Stimulated activated effector memory CD8-positive, alpha-beta T cell treated with anti-CD3 and anti-CD28 coated beads, Interleukin-12 subunit alpha, Interleukin-12 subunit beta, amount 100 ng/mL, for 72 hours (primary cell): ENCODE results near the gene PDCD1LG2.
A peak's percentile ranks its signal among the peaks of the same experiment; 100 is the strongest.

Experiments used
- ATAC-seq: fragments of 150-1000 bp; cut with Tn5 transposase; 2 replicates; pipeline ENCODE4 v1.10.0; 2021
- DNase-seq, 2 donors: peaks; one replicate each; pipeline ENCODE4 v3.0.0; 2021 to 2022; ENCODE audit warnings: low spot score in 2 of 2
- H3K27ac Mint-ChIP-seq: one replicate; pipeline ENCODE4 v1.8.0; 2022; ENCODE audit warnings: mild to moderate bottlenecking, mixed read lengths
- H3K36me3 Mint-ChIP-seq: one replicate; pipeline ENCODE4 v1.8.0; 2022; ENCODE audit warnings: mild to moderate bottlenecking, mixed read lengths
- H3K4me1 Mint-ChIP-seq: one replicate; pipeline ENCODE4 v1.8.0; 2022; ENCODE audit warnings: mixed read lengths
- H3K4me3 Mint-ChIP-seq: one replicate; pipeline ENCODE4 v1.8.0; 2022; ENCODE audit warnings: mild to moderate bottlenecking, mixed read lengths
- H3K9me3 Mint-ChIP-seq: one replicate; pipeline ENCODE4 v1.8.0; 2022; ENCODE audit warnings: mixed read lengths

The PDCD1LG2 gene

DNA sequence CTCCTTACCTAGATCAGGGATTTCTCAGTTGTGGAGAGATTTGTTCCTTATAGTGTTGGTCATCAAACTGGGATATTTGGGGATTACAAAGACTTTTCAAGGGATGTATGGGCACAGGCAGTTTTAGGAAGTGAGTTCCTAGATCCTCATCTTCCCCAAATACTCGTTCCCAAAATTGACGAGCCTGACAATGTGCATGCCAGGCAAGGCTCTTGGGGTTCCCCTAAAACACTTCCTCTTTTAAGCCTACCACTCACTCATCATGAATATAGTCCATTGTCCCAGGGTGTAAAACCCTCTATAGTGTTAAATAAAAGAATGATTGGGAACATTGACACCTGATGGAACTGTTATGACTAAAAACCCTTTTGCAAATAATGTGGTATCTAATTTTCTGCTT, 26.4 kb downstream of the PDCD1LG2 start:
- no peak for ATAC-seq
- Mint-ChIP-seq H3K9me3 (no peaks in the 10 kb centered on the region), H3K36me3 (no peaks in the 10 kb centered on the region), H3K4me3 (no peak overlapping the region), H3K4me1 (peaks cover 23% of the 10 kb centered on the region), H3K27ac (no peak overlapping the region)
- no peak for DNase-seq

DNA sequence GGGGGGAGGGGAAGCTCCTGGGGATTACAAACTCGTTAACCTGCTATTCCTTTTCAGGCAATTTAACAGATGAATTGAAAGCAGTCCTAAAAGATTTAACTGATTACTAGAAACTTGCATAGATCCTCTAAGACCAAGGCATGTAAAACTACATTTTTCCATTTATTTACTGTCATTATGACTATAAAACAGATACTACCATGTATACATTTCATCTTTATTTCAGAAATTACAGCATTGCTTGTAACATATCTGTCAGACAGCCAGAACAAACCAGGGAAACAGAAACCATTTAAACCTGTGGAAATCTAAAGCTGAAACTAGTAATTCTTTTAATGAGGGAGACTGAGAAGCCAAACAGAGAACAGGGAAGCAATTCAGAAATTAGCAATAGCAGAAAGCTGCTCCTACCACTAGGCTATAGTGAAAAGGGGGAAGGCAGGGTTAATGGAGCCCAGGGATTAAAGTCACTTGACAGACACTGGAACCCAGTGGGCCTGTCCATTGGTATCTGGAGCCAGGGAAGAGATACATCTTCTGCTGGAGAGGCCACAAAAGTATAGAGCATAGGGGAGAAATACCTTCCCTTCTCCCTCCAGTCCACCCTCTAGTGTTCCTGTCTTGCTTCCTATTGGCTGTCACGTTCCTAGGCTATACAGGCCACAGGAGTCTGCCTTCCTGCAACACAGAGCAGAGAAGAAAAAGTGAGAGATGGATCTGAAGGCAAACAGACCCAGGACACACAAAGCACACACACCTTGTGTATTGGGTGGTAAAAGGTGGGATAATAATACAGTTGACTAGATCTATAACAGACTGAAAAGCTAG, 33.8 kb downstream of the PDCD1LG2 start:
- H3K9me3 Mint-ChIP-seq = no peaks in the 10 kb centered on the region
- peak; percentile 39 for ATAC-seq
- H3K36me3 Mint-ChIP-seq = no peaks in the 10 kb centered on the region
- peaks cover 22% of the 10 kb centered on the region for H3K4me1 Mint-ChIP-seq
- H3K27ac Mint-ChIP-seq = no peak overlapping the region
- H3K4me3 Mint-ChIP-seq = no peak overlapping the region
- no peak for DNase-seq

DNA sequence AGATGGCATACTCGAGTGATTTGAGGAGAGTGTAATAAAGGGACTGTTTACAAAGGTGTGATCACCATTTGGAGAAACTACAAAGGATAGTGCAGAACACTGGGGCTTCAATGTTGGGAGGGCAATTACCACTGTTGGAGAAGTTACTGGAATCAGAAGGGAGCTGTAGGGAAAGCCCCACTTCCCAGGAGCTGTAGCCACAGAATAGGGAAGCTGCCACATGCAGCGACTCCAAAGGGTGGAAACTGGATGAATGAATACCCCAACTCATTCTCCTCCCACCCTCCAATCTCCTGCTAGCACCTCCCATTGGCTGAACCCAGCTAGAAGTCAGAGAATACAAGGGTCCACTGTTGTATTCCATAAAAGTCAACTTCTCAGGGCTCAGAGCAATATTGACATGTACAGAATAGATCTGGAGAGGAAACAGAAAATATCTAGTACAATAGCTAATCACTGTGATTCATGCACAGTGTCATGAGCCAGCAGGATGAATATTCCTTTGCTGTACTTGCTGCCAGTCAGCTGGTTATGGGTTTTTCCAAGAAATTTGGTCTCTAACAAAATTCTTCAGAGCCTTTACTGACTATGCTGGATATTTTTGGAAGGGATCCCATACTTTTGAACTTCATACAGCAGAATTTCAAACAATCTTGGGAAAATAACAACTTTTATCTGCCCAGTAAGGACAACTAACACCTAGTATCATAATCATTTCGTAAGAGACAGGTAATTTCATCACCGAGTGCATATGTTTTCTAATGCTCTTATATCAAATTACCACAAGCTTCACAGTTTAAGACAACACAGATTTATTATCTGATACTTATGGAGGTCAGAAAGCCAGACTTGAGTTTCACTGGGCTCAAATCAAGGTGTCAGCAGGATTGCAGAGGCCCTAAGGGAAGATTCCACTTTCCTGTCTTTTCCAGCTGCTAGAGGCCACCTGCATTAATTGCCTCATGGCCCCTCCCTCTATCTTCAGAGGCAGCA, 39.6 kb downstream of the PDCD1LG2 start:
- H3K4me1 Mint-ChIP-seq = peaks cover 13% of the 10 kb centered on the region
- H3K36me3 Mint-ChIP-seq = no peaks in the 10 kb centered on the region
- H3K4me3 Mint-ChIP-seq = no peak overlapping the region
- no peak for DNase-seq
- H3K9me3 Mint-ChIP-seq = no peaks in the 10 kb centered on the region
- H3K27ac Mint-ChIP-seq = no peak overlapping the region
- ATAC-seq = no peak

DNA sequence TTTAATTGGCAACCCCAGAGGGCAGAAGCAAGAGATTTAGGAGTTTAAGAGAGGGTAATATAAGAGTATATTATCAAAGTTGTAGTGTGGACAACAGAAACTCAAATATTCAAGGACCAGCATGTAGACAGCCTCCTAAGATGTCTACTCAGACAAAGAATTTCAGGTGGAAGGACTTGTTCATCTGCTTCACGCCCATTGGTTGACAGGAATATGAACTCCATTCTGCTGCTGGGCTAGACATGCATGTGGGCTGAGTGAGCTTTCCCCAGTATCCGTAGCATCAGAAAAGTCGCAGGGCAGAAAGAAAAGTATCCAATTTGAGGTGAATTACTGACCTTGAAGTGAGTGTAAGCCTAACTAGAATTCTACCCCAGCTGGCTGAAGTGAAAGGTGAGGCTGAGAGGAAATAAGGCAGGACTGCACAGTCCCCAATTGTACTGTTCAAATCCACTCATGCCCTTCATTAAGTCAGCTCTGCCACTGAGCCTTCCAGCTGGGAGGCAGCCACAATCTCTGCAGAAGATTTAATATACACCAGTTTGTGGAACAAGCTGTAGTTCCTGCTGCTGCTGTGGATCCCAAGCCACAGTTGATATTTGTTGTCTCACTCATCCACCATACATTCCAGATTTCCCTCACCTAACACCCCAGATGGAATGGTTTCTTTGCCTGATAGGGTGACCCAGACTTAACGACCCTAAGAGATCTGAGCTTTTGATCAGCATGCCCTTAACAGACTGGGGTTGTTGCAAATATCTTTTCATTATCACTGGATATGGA, 41.2 kb downstream of the PDCD1LG2 start:
- Mint-ChIP-seq H3K4me3 (no peak overlapping the region), H3K27ac (no peak overlapping the region), H3K9me3 (no peaks in the 10 kb centered on the region), H3K36me3 (no peaks in the 10 kb centered on the region), H3K4me1 (peaks cover 13% of the 10 kb centered on the region)
- DNase-seq = no peak
- no peak for ATAC-seq

DNA sequence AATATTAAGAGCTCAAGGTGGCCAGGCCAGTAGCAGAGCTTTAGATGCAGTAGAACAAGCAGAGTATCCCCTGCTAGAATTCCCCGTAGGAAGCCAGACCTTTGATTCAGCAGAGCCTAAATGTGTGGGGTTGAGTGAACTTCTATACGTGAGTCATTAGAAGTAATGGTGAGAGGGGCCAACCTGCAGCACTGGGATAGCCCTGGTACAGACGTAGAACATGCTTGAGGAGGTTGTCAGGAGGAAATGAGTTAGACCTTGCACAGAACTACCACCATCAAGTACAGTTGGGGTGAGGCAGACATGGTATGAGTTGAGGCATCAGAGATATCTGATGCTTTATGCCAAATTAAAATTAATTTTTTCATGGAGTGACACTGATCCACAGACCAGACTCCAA, 42.0 kb downstream of the PDCD1LG2 start:
- Mint-ChIP-seq H3K4me1 (peaks cover 20% of the 10 kb centered on the region), H3K9me3 (no peaks in the 10 kb centered on the region), H3K36me3 (no peaks in the 10 kb centered on the region), H3K27ac (no peak overlapping the region), H3K4me3 (no peak overlapping the region)
- DNase-seq = no peak
- ATAC-seq = no peak

DNA sequence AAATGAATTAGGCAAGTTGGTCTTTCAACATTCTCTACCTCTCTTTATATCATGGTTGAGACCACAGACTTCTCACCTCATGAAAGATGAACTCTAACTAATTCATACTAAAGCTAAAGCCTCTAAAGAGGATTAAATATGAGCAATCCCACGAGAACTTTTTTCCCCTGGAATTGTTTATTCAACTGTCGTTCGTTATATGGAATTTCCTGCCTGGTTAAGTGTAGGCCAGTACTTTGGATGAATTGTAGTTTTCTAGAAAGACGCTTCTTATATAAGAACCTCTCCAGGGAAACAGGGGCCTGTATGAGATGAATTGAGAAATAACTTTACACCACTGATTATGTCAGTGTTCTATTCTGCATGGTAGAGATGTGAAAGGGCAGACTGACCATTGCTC, 42.9 kb downstream of the PDCD1LG2 start:
- H3K27ac Mint-ChIP-seq = no peak overlapping the region
- no peak overlapping the region for H3K4me3 Mint-ChIP-seq
- H3K4me1 Mint-ChIP-seq = peaks cover 29% of the 10 kb centered on the region
- no peaks in the 10 kb centered on the region for H3K9me3 Mint-ChIP-seq
- ATAC-seq (no peak), DNase-seq (no peak)
- no peaks in the 10 kb centered on the region for H3K36me3 Mint-ChIP-seq

DNA sequence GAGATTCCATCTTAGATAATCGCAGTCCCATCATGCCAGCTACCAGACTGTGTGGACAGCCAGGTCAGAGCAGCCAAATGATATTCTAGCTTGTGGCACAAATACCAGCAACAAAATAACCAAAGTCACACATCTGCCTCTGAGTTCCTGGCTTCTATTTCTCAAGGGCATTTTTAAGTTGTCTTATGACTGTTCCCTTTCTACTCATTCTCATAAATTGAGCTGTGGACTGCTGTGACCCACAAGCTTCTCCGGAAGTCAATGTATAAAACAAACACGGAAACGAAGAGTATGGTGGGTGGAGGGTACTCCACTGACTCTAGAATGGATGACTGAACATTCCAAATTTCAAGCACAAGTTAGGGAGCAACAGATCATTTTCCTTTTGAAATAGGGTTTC, 43.9 kb downstream of the PDCD1LG2 start:
- peak overlapping the region; percentile 37 for H3K27ac Mint-ChIP-seq
- DNase-seq (no peak), ATAC-seq (peak; percentile 88)
- H3K36me3 Mint-ChIP-seq = no peaks in the 10 kb centered on the region
- no peaks in the 10 kb centered on the region for H3K9me3 Mint-ChIP-seq
- no peak overlapping the region for H3K4me3 Mint-ChIP-seq
- peaks cover 37% of the 10 kb centered on the region for H3K4me1 Mint-ChIP-seq

DNA sequence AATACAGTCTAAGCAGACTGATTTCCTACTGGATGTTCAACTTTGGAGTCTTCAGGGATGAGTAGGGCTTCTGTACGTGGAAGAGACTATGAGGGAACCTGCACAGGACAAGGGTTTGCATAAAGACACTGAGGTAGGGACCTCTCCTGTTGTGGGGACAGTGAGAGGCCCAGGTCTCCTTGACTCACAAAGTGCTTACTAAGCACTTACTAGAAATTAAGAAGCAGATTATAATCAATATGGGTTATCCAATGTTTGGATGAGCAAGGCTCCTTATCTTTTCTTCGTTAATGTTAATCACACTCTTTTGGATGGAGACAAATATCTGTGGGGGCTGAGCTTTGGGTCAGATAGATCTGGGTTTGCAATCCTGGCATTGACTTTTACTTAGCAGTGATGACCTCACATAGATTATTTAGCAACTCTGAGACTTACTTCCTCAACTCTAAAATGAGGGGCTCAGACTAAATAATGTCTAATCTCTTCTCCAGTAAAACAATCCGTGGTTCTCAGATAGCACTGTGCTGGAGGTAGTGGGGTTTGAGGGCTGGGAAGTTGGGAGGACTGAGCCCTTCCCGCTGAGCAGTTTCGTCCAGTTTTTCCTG, 45.9 kb downstream of the PDCD1LG2 start:
- H3K27ac Mint-ChIP-seq = no peak overlapping the region
- H3K4me1 Mint-ChIP-seq = peaks cover 50% of the 10 kb centered on the region
- DNase-seq (no peak), ATAC-seq (no peak)
- H3K9me3 Mint-ChIP-seq = no peaks in the 10 kb centered on the region
- no peaks in the 10 kb centered on the region for H3K36me3 Mint-ChIP-seq
- H3K4me3 Mint-ChIP-seq = no peak overlapping the region

DNA sequence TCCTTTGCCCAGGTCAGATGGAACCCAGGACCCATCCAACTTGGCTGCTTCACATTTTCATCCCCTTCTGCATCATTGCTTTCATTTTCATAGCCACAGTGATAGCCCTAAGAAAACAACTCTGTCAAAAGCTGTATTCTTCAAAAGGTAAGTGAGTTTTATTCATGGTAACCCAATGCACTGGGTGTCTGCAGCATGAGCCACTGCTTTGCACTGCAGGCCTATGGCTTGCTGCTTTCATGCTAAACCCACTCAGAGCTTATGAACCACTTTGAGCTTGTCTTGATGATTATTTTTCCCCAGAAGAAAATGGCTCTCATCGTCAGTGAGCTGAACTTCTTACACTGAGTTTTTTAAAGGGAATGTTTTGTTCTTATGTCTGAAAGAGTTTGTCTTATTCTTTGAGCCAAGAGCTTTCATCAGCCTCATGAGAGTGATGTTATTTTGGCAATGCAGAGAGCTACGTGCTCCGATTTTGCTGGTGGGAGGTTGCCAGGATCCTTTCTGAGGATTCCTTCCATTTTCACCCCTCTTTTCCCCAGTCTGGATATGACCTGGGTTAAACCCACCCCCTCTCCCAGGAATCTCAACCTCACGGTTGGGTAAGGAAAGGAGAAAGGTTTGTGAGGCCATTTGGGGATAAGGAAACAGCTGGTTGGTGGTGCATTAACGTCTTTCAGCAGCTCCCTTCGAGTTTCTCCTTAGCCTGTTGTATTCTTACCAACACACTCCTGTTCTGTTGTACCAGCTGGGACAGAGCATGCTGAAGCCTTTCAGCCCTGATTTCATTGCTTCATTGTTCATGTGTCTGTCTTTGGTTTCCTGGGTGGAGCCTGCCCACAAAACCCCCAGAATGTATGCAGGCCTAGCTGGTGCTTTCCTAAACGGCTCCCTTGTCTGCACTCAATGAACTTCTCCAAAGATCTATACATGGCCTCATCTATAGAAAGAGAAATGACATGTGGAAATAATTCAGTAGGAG, 47.6 kb downstream of the PDCD1LG2 start:
- peak overlapping the region; percentile 37 for H3K4me3 Mint-ChIP-seq
- peaks cover 50% of the 10 kb centered on the region for H3K4me1 Mint-ChIP-seq
- no peak for DNase-seq

DNA sequence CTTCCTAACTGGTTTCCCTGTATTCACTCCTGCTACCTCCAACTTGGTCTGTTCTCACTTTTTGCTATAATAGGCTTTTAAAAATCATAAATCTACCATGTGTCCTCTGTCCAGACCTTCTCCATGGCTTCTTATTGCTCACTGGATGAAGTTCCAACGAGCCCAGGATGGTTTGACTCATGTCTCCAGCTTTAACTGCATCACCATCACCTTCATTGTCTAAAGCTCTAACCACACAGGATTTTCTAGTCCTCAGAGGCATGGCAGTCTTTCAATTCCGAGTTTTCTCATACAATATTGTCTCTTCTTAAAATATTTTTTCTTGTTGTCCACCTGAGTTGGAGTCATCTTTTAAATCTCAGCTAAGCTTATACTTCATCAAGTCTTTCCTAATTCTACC, 49.3 kb downstream of the PDCD1LG2 start:
- no peak for ATAC-seq
- Mint-ChIP-seq H3K4me3 (no peak overlapping the region), H3K27ac (no peak overlapping the region), H3K4me1 (peaks cover 45% of the 10 kb centered on the region), H3K9me3 (peaks cover 5% of the 10 kb centered on the region), H3K36me3 (no peaks in the 10 kb centered on the region)
- no peak for DNase-seq

More for the DNA sequence above, 47.6 kb downstream of the PDCD1LG2 start:
- H3K9me3 Mint-ChIP-seq = peaks cover 5% of the 10 kb centered on the region
- no peaks in the 10 kb centered on the region for H3K36me3 Mint-ChIP-seq
- H3K27ac Mint-ChIP-seq = peak overlapping the region; percentile 74
- ATAC-seq = peak; percentile 68

DNA sequence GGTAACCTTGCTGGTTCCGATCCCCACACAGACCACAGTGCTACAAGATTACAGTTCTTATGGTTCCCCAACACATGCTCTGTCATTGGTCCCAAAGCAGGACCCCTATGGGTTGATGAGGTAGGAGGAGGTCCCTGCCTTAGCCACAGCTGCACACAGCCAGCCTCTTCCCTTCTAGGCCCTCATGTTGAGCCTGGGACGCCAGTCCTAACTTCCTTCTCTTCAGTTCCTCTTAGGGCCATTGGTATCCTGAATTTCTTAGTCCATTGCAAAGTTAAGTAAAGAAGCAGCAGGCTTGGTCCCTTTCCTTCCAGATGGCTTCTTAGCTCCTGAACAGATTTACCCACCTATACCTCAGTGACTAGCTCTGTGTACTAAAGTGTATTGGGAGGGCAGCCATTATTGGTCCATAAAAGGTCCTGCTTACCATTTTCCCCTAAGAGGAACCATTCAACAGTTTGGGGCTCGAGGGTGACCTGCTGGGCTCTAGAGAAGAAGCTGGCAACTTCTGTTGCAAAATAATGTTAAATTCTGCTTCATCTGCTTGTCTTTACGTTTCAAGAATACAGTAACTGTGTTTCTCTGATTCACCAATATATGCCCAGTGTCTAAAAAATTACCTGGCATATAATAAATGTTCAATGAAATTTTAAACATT, 50.2 kb downstream of the PDCD1LG2 start:
- no peaks in the 10 kb centered on the region for H3K36me3 Mint-ChIP-seq
- H3K9me3 Mint-ChIP-seq = peaks cover 5% of the 10 kb centered on the region
- no peak overlapping the region for H3K4me3 Mint-ChIP-seq
- no peak for DNase-seq
- H3K4me1 Mint-ChIP-seq = peaks cover 44% of the 10 kb centered on the region
- no peak overlapping the region for H3K27ac Mint-ChIP-seq
- ATAC-seq = no peak

DNA sequence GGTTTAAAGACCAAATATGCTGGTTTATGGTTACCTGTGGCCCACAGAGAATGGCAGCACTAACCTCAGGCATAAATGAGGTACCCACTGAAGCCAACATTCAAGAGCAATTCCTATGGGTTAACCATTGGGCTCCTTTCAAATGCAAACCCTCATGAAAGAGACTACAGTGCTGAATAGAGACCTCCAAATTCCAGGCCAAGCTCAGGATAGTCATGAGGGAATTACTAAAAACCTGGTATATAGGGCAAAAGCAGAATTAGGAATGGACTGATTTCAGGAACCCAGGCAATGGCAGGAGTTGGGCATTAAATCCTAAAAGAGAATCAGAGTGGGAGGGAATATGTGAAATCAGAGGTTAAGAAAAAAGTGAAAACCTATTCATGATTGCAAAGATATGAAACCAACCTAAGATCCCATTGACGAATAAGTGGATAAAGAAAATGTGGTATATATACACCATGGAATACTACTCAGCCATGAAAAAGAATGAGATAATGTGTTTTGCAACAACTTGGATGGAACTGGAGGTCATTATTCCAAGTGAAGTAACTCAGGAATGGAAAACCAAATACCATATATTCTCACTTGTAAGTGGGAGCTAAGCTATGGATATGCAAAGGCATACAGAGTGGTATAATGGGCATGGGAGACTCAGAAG, 51.6 kb downstream of the PDCD1LG2 start:
- Mint-ChIP-seq H3K27ac (no peak overlapping the region), H3K4me1 (peaks cover 40% of the 10 kb centered on the region), H3K4me3 (no peak overlapping the region), H3K36me3 (no peaks in the 10 kb centered on the region), H3K9me3 (peaks cover 5% of the 10 kb centered on the region)
- DNase-seq (no peak), ATAC-seq (no peak)

DNA sequence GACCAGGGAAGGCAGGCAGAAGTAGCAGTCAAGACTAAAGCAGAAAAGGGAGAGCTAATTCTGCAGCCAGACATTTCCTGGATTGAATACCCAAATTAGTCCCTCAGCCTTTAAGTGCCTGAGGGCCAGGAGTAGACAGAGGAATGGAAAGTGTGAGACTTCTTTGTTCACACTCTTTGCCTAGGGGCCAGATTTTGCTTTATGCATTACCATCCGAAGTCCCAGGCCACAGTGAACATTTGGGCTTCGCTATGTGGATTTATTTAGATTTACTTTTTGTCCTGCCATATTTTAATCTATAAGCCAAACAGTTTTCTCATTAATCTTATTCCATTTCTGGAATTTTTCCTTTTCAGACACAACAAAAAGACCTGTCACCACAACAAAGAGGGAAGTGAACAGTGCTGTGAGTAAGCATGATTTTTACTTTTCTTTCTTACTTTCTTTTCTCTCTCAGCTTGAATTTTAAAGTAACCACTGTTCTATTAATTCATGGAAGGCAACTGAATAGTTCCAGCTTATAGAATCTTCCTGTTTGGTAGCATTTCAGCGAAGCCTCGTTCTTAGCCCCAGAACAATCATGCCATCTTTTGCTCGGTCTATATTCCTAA, 52.6 kb downstream of the PDCD1LG2 start:
- no peak for DNase-seq
- H3K4me1 Mint-ChIP-seq = peaks cover 31% of the 10 kb centered on the region
- H3K27ac Mint-ChIP-seq = peak overlapping the region; percentile 18
- H3K36me3 Mint-ChIP-seq = no peaks in the 10 kb centered on the region
- no peak for ATAC-seq
- no peak overlapping the region for H3K4me3 Mint-ChIP-seq
- peaks cover 5% of the 10 kb centered on the region for H3K9me3 Mint-ChIP-seq
